ENCODE measurements around the gene C6orf89.
A peak's percentile ranks its signal among the peaks of the same experiment; 100 is the strongest.

Gene C6orf89

GRCh38 chr6:36885461-36886401, at the start of gene C6orf89:
Gene C6orf89 (plus strand): TSS chr6:36885952. CDS start chr6:36899445, 13,493 bp downstream.
- DNase-seq, result peak; percentile 97

DNA sequence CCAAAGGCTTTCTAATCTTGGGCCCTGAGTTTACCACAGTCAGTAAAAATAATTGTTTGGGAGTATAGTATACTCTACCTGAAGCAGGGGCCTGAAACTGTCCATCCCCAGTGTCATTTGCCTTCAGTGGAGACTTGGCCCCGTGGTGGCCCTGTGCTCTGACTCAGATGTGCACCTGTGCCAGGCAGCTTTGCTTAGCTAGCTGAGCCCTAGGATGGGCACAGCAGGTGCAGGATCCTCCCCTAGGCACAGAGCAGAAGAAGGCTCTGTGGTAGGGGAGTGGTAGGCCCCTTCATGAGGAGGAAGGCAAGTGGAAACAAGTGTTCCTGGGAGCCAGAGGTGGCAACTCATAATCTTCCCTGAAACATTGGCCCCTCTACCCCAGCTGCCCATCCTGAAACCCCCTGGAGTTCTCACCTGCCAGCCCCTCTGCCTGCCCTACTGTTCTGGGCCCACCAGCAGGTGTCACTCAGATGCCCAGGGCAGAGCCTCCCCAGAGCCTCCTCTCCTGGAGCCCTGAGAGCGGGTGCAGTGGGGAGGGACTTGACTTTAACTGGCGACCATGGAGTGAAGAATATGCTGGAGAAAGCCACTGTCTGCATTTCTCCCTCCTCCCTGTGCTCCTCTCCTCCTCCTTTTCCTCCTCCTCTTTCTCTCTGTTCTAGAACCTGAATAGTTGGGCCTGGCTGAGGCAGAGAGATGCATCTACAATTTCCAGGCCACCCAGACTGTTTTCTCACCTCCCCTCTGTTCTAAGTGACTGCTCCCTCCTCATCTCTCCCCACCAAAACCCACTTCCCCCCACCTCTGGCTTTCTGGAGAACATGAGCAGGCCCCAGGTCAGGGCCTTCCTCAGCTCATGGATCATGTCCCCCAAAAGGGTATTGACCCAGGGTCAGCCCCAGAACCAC, 49.4 kb upstream of the C6orf89 start:
- DNase-seq, result no peak

DNA sequence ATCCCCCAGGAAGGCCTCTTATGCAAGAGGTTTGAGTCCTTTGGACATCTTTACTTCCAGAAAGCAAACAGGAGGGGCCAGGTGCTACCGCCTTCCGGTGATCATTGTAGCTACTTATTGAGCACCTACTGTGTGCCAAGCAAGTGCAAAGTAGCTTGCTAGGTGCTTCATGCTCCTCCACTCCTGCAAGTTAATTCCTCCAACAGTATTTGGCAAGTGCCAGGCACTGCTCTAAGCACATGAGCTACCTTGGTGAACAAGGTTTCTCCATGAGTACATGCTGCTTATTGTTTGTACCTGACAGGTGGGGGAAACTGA, 48.8 kb upstream of the C6orf89 start:
- no peak for DNase-seq

GRCh38 chr6:36837686-36838085, 48.1 kb upstream of the C6orf89 start:
- no peak for DNase-seq

- DNase-seq, result no peak
These were observed 46.6 kb upstream of the C6orf89 start, which contains the start of gene CPNE5 for GRCh38 chr6:36838896-36839748. Gene CPNE5 (minus strand): TSS chr6:36839444. CDS start chr6:36839377, 67 bp downstream.

DNA sequence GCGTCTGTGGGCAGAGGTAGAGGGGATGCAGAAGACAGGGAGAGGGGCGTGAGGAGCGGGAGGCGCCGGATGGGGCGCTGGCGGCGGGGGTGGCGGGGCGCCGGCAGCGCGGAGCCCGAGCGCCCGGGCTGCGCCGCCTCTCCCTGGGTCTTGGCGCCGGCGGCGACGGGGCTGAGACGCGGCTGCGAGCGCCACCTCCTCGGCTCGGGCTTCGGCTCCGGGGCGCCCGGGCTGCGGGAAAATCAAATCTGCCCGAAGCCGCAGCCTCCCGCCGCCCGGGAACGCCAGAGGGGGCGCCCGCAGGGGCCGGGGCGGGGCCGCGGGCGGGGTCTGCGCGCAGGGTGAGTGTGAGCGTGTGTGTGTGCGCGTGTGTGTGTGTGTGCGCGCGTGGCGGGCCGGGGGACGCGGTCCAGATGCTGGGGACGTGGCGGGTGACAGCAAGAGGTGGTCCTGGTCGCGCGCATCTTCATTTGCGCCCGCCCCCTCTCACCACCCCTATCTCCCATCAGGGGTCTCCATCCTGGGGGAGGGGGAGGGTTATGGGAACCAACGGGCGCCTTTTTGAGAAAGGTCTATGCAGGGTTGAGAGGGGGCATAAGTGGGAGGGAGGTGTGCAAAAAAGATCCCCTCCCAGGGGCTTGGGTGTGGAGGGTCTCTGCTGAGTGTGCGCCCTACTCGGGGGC, 45.9 kb upstream of the C6orf89 start:
- DNase-seq, result no peak

GRCh38 chr6:36840432-36841403, 45.0 kb upstream of the C6orf89 start:
- peak; percentile 21 for DNase-seq

- DNase-seq, result no peak
These were observed 44.0 kb upstream of the C6orf89 start for GRCh38 chr6:36841756-36842155.

DNA sequence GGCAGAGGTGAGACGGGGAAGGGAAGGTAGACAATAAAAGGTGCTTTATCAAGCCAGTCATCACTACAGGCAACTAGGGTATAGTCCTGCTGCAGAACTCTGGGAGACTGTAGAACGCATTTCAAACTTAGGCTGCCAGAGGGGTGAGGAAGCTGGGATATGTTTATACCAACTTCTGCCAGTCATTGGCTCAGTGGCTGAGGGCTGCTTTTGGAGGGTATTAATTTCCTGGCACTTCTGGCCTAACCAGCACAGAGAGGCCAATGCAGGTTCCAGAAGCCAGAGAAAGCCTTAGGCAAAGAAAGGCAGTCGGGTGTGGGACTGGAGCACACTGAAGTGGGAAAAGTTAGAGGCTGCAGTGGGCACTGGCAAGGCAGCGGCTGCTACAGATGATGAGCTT, 42.6 kb upstream of the C6orf89 start:
- no peak for DNase-seq

GRCh38 chr6:36844232-36845170, 41.3 kb upstream of the C6orf89 start:
- no peak for DNase-seq

DNA sequence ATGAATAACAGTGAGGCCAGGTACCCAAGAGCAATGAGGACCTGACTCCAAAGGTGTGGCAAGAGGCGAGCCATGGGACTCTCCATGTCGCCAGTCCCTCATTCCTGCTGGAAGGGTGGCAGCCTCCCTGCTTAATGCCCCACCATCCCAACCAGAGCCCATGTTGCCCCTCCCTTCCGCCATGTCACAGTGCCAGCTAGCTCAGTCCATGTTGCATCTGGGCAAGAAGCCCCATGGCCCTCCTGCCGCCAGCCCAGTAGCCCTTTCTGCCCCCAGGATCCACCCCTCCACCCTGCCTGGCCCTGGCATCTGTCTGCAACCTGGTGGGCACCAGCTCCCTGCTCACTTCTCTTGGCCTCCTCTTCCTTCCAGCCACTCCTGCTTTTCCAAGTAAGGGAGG, 40.5 kb upstream of the C6orf89 start:
- DNase-seq, result no peak

DNA sequence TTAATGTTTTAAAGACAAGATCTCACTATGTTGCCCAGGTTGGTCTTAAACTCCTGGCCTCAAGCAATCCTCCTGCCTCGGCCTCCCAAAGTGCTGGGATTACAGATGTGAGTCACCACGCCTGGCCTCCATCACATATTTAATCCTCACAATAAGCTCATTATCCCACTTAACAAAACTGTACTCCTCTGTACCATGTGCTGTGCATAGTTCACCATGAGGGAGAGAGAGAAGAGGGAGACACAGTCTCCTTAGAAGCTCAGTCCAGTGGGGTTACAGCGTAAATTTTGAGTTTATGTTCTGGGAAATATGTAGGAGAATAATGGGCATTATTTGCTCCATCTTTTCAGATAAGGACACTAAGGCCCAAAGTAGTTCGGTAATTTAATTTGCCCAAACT, 38.6 kb upstream of the C6orf89 start:
- no peak for DNase-seq

DNA sequence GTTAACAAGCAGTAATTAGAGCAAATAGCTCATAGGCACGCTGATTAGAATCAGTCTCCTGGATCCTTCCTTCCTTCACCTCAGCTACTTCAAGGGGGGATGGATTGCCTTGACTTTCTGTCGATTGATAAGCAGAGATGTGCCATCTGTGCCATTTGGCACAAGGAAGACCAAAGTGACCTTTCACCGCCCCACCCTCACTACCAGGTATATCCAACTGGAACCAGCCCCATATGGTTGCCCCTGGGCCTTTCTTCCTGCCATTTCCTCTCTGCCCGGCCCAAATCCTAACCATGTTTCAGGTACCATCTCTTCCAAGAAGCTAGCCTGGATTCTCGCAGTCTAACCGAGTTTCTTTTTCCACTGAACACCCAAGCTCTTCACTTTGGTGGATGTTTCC, 37.8 kb upstream of the C6orf89 start:
- DNase-seq, result no peak

DNA sequence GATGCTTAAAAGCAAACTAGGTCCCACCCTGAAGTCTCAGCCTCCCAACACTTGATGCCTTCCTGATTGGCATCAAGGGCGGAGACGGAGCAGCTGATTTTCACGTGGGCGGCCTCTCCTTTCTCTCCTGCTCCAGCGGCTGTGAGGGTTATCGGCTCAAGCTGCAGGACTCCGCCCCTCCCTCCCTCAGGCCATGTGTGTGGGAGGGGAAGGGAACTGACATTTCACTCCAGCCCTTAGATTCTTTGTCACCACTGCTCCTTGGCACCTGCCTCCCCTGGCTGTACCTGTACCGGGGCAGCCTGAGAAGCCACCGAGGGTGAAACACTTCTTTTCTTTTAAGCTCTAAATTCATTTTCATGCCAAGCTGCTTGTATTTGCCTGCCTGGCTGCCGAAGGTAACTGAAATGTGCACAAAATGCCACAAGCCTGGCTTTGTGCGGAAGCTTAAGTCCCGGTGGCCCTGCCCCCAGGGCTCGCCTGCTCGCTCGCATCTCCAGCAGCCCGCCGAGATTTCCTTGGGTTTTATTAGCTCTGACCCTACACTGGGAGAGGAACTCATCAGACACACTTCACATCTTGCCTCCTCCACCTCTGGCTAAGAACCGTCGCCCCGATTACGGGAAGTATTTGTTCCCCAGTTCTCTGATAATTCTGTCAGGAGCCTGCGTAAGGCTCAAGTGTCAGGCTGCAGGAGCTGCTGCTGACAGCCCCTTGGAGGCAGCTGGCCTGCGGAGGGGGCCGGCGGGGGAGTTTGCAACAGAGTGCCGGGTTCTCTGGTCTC, 36.9 kb upstream of the C6orf89 start:
- no peak for DNase-seq

DNA sequence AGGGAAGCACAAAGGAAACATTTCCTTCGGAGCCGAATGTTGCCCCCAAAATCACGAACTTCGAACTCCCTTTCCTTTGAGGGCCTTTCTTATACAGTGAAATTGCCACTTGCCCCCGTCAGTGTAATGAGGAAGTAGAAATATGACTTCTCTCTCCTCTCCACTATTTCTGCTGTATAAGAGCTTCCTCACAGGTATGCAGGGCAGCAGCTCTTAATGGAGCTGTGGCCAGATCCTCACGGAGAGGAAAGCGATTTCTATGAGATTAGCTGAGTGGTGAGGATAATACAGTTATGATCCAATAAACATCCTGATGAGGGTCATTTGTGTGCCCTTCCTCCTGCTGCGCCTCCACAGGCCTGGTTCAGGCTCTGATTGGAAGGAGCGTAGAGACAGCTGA, 35.7 kb upstream of the C6orf89 start:
- DNase-seq, result no peak

DNA sequence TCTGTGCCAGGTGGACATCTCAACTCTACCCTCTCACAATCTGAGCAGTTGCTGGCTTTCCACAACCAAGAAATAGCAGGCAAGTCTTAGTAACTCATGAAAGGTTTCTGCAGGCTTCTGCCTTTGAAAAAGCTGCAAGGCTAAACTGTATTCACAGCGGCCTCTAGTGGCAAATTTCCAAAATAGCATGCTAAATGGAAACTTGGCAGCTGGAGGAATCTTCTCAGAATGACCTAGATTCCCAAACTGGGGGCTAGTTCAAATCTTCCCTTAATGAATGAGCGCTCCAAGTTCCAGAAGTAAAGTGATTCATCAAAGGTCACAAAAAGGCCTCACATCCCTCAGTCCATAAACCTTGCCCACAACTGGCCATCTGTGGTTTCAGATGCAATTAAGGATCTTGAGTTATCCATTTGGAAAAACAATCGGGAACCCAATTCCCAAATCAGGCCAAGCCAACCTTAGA, 34.6 kb upstream of the C6orf89 start:
- DNase-seq, result peak; percentile 26

GRCh38 chr6:36851626-36852025, 34.1 kb upstream of the C6orf89 start:
- DNase-seq, result no peak

DNA sequence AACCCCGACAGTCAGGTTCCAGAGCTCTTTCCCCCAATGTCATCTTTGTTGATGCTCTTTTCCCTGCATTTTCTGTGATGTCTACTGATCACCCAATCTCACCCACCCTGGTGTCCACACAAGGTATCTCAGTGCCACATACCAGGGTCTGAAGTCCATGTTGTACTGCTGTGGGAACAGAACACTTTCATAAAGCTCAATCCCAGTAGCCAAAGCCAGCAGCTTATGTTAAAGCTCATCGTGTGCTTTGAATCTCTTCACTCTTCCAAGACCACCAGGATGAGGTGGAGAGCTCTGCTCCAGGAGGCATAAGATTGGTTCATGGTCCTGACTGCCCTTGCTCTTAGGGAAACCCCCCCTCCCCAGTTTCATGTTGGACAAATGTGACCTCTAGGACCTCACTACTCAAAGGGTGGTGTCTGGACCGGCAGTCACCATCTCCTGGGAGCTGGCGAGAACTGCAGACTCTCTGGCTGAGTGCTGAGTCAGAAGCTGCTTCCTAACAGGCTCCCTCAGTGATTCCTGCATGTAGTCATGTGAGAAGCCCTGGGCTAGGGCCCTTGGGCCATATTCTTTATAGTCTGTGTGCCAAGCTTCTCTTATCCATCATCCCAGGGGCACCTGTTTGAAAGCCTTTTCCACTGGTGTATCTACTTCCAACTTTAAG, 33.1 kb upstream of the C6orf89 start:
- DNase-seq, result no peak

All from activated gamma-delta T cell treated with Interleukin-2 at 50 U/mL for 16 hours (primary cell).